BE2C (cell line): ENCODE data around the gene EPHA3.

Experiments
- DNase-seq: peaks from one replicate; pipeline ENCODE4 v3.0.0-alpha.2; 2020
- H3K27me3 ChIP-seq: fragments of 250-450 bp; sonication (Bioruptor Pico); 2 replicates; pipeline ENCODE4 v1.5.1; 2020; ENCODE audit warnings: mild to moderate bottlenecking
- H3K36me3 ChIP-seq: fragments of 250-450 bp; sonication (Bioruptor Pico); 2 replicates; pipeline ENCODE4 v1.5.1; 2020; ENCODE audit warnings: mild to moderate bottlenecking
- H3K4me1 ChIP-seq: fragments of 250-450 bp; sonication (Bioruptor Pico); 2 replicates; pipeline ENCODE4 v1.5.1; 2020
- H3K4me3 ChIP-seq: 2 replicates; pipeline ENCODE4 v1.5.1; 2011; ENCODE audit warnings: low read depth, low read length
- H3K9me3 ChIP-seq: fragments of 250-450 bp; sonication (Bioruptor Pico); 2 replicates; pipeline ENCODE4 v1.5.1; 2020
- CTCF ChIP-seq: IDR thresholded peaks from 2 replicates; pipeline ENCODE4 v1.5.1; 2012; ENCODE audit warnings: mild to moderate bottlenecking, low read depth, low read length

EPHA3 gene

GRCh38 chr3:89227218-89227617, 119.8 kb downstream of the EPHA3 start:
- DNase-seq, result no peak
- Histone ChIP-seq H3K4me3 (no peak overlapping the region), H3K4me1 (no peaks in the 10 kb centered on the region), H3K36me3 (no peaks in the 10 kb centered on the region), H3K9me3 (no peaks in the 10 kb centered on the region), H3K27me3 (no peaks in the 10 kb centered on the region)
- no peak for TF ChIP-seq CTCF

GRCh38 chr3:89227634-89228033, 120.2 kb downstream of the EPHA3 start:
- no peaks in the 10 kb centered on the region for H3K4me1 ChIP-seq
- no peak for DNase-seq
- TF ChIP-seq CTCF, result no peak
- H3K4me3 ChIP-seq, result no peak overlapping the region
- H3K36me3 ChIP-seq, result no peaks in the 10 kb centered on the region
- no peaks in the 10 kb centered on the region for H3K9me3 ChIP-seq
- no peaks in the 10 kb centered on the region for H3K27me3 ChIP-seq

GRCh38 chr3:89232155-89232554, 124.7 kb downstream of the EPHA3 start:
- H3K27me3 ChIP-seq, result no peaks in the 10 kb centered on the region
- no peak for TF ChIP-seq CTCF
- no peak for DNase-seq
- H3K4me3 ChIP-seq, result no peak overlapping the region
- no peaks in the 10 kb centered on the region for H3K36me3 ChIP-seq
- H3K9me3 ChIP-seq, result no peaks in the 10 kb centered on the region
- no peaks in the 10 kb centered on the region for H3K4me1 ChIP-seq

GRCh38 chr3:89234620-89235019, 127.2 kb downstream of the EPHA3 start:
- no peak for DNase-seq
- no peaks in the 10 kb centered on the region for H3K36me3 ChIP-seq
- no peaks in the 10 kb centered on the region for H3K9me3 ChIP-seq
- no peak for TF ChIP-seq CTCF
- no peak overlapping the region for H3K4me3 ChIP-seq
- H3K27me3 ChIP-seq, result no peaks in the 10 kb centered on the region
- H3K4me1 ChIP-seq, result no peaks in the 10 kb centered on the region

- Histone ChIP-seq H3K36me3 (no peaks in the 10 kb centered on the region), H3K4me1 (no peaks in the 10 kb centered on the region), H3K27me3 (no peaks in the 10 kb centered on the region), H3K9me3 (no peaks in the 10 kb centered on the region), H3K4me3 (no peak overlapping the region)
- no peak for TF ChIP-seq CTCF
- DNase-seq, result no peak
Measured at GRCh38 chr3:89238846-89239245, 131.4 kb downstream of the EPHA3 start.

GRCh38 chr3:89239774-89240173, 132.4 kb downstream of the EPHA3 start:
- no peaks in the 10 kb centered on the region for H3K4me1 ChIP-seq
- no peak for DNase-seq
- no peak overlapping the region for H3K4me3 ChIP-seq
- no peaks in the 10 kb centered on the region for H3K9me3 ChIP-seq
- H3K27me3 ChIP-seq, result no peaks in the 10 kb centered on the region
- TF ChIP-seq CTCF, result no peak
- H3K36me3 ChIP-seq, result no peaks in the 10 kb centered on the region
